Adrenal gland (tissue), 5 donors: ENCODE results near the gene CAMTA2.

Experiments used
- POLR2A ChIP-seq, 2 donors: fragments of 450-650 bp; IDR thresholded peaks; one replicate each; pipeline ENCODE4 v1.6.1; 2017; ENCODE audit warnings: antibody characterized with exemption in 2 of 2, mild to moderate bottlenecking in 2 of 2, moderate library complexity in 1 of 2
- TF ChIP-seq, protein P1 (sequence below), 6 experiments: fragments of 450-650 bp in 4 of 6; fragments of 200-600 bp in 2 of 6; sonication (generic) in 1 of 6; IDR thresholded peaks; 1 replicate in 5 of 6; 2 replicates in 1 of 6; pipeline versions ENCODE4 v1.5.1 to v1.8.0; 2016 to 2021; ENCODE audit warnings: antibody characterized with exemption in 6 of 6, mild to moderate bottlenecking in 2 of 6, moderate library complexity in 1 of 6
- donor health status: DM: no; HTN: no; CAD: no.

GRCh38 chr17:4970273-4970672 is 17.2 kb downstream of the CAMTA2 start:
- TF ChIP-seq, protein P1, sequence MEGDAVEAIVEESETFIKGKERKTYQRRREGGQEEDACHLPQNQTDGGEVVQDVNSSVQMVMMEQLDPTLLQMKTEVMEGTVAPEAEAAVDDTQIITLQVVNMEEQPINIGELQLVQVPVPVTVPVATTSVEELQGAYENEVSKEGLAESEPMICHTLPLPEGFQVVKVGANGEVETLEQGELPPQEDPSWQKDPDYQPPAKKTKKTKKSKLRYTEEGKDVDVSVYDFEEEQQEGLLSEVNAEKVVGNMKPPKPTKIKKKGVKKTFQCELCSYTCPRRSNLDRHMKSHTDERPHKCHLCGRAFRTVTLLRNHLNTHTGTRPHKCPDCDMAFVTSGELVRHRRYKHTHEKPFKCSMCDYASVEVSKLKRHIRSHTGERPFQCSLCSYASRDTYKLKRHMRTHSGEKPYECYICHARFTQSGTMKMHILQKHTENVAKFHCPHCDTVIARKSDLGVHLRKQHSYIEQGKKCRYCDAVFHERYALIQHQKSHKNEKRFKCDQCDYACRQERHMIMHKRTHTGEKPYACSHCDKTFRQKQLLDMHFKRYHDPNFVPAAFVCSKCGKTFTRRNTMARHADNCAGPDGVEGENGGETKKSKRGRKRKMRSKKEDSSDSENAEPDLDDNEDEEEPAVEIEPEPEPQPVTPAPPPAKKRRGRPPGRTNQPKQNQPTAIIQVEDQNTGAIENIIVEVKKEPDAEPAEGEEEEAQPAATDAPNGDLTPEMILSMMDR (IDR thresholded peaks at IDR 0.05), result no peak
- no peak for TF ChIP-seq POLR2A (IDR thresholded peaks at IDR 0.05)
